HG02588 (cell line): ENCODE data around the gene RAE1.

Source experiments
- ATAC-seq: cut with Tn5 transposase; IDR thresholded peaks from one replicate; pipeline ENCODE4 v1.9.1; 2021; ENCODE audit warnings: mild to moderate bottlenecking, moderate library complexity; ENCODE audit not compliant: unreplicated experiment

The RAE1 gene

DNA sequence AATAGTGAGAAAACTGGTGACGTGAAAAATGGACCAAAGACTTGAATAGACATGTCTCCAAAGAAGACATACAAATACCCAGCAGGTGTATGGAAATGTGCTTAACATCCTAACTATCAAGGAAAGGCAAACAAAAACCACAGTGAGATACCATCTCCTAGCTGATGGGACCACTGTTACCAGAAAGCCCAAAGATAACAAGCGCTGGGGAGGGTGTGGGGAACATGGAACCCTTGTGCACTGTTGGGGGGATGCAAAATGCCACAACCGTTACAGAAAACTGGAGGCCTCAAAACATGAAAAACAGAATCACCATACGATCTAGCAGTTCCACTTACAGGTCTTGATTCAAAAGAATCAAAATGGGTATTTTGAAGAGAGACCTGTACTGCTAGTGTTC lies 20.3 kb downstream of the RAE1 start:
- no peak for ATAC-seq

DNA sequence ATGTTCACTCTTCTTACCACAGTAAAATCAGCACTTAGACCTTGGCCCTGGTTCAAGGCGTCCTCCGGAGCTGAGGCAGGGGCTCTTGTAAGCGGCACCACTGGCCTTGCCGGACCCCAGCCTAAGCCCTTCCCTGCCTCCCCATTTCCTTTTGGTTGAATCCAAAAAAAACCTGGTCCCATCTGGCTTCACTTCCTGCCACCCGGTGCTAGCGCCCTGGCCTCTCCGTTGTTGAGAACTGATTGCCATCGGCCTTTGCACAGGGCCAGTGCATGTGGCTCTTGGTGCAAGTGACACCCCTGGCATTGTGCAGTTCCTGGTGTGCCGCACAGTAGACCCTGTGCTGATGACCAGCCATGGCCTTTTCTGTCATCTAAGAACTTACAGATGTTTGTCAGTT lies 21.1 kb downstream of the RAE1 start:
- ATAC-seq: no peak

DNA sequence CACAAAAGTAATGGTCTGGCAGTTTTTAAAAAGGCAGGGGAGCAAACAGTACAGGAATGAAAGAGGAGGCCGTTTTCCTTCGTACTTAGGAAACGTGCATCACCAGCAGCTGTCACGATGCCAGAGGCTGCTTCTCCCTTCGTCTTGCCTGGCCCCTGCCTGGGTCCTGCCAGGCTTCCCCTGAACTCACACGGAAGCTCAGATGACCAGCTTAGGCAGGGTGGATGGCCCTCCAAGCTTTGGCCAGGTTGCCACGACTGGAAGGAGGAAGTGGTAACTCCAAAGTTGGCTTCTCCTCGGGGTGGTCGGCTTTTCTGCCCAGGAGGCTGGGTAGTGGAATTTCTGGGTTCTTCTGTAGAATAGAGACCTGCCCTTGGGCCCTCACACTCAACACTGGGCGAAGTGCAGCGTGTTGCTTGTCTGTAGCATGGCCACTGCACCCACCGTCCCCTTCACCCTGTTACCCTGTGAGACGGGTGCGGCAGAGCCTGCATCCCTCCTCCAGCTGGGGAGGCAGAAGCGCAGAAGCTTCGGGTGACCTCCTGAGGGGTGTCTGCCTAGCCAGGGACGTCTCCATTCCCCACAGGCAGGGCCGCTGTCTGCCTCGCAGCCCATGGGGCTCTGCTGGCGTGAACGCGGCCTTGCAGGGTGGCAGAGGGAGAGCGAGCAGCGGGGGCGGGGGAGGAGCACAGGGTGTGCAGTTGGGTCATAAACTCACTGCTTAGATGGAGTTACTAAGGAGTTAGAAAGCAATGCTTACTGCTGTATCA lies 21.7 kb downstream of the RAE1 start:
- no peak for ATAC-seq

DNA sequence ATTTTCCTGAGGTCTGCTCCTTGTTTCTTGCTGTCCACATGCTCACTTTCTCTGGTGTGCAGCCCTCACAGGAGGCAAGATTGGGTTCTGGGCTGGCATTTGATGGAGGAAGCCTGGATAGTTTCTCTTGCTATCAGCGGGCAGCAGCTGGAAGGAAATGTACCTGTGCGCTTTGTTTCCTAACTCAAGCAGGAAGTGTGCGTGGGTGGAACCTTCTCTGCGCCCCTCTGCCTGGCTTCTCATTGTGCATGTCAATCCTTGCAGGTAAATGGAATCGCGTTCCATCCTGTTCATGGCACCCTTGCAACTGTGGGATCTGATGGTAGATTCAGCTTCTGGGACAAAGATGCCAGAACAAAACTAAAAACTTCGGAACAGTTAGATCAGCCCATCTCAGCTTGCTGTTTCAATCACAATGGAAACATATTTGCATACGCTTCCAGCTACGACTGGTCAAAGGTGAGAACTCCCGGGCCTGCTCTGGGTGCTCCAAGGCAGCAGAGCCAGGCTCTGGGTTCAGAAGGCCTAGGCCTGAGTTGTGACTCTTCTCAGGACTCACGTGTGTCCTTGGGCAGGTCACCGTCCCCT lies 23.4 kb downstream of the RAE1 start:
- ATAC-seq: no peak

DNA sequence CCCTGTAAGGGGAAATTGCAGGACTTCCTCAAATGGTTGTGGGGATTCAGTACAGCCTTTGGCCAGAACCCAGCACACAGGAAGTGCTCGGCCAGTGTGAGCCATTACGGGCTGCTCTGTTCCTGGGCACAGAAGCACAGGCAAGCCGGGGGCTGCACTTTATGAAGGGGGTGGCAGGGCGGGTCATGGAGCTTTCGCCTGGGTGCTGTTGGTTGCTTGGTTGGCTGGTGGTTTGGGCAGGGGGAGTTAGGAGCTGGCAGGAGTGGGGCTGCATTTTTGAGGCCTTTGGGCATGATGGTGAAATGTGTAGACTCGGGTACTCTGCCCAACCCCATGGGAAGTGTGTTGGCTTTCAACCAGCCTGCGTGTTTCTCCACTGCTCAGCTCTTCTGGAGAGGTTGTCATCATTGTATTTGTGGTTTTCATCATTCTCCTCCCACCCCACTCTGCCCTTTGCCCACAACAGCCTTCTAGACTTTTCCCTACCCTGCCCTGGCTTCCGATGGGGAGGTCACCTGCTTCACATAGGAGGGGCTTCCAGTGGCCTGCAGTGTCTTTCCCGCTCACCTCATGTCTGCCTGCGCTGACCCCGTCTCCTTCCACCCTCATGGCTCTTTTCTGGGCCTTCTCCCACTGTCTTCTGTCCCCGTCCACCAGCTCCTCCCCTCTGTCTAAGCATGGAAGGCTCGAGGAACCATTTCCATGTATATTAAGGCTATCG lies 24.0 kb downstream of the RAE1 start:
- no peak for ATAC-seq

DNA sequence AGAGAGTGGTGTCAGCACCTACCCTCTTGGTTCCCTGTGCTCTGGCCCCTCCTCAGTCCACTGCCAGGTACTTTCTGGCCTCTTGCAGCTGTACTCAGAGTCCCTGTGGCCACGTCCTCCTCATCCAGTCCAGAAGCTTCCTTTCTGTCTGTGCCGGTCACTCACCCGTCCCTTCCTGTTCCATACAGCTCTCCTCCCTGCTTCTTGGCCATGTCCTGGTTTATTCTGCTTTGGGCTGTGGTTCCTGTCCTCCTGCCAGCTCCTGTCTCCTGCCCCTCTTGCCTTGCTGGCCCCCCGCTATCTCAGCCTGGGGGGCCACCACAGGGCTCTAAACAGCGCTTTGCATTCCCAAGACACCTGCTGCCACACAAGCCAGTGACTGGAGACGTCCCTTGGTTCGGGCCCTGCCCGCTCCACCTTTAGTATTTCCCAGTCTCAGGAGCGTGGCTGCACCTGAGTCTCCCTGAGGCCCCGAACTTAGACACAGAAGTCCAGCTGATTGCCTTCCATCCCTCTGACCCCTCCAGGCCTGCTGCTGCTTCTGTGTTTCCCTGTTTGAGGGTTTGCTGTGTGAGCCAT lies 24.7 kb downstream of the RAE1 start:
- no peak for ATAC-seq

DNA sequence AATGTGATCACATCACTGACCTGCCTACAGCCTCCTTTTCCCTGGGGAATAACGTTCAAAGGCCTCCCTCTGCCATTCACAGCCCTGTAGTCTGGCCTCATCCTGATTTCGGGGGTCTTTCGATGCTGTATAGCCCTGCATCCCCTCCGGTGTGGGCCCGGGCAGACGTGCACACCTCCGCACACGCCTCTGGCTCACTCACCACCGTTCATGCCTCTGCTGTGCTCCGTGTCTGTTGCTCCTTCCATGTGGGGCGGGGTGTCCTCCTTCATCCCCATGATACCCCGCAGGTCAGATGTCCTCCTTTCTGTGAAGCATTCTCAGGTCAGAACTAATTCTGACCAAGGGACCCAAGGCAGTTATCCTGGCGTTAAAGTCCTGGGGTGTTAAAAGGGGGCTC lies 26.3 kb downstream of the RAE1 start:
- no peak for ATAC-seq

DNA sequence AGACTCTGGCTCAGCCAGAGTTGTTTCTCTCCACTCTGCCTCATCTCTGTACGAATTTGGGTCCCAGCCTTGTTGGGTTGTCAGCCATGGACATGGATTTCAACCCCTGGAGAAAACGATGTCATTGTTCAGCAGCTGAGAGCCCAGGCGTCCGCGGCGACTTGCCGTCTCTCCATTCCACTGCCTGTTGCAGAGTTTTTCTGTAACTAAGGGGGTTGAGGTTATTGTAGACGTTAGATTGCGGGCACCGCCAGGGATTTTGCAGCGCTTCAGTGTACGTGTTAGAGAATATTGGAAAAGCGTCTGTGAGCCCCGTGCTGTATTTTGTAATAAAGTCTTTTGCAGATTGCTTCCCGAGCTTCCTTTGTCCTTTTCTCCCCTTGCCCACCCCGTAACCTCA lies 27.1 kb downstream of the RAE1 start:
- ATAC-seq: no peak

DNA sequence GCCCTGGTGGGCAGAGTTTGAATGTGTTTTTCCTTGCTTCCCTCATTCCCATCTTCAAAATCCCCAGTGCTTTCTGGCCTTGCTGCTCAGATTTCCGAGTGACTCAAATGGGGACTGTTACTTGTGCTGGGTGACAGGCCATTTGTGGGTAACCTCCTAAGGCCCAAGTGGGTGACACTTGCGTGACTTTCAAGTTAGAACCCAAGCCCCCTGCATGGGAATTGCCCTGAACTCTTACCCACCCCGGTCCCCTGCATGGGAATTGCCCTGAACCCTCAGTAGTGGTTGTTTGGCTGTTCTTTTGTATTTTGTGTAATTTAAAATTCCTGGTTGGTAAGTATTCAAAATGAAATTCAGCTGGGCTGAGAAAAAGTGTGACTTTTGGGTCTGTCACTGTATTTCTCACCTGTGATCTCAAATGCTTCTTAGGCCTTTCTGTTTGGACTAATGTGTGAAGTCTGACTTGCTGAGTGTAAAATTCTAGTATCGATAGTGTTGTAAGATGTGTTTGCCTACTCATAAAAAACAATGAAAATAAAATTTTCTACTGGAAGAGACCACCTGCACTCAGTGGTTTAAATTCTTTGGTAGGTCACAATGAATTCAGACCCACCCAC lies 27.7 kb downstream of the RAE1 start:
- no peak for ATAC-seq

DNA sequence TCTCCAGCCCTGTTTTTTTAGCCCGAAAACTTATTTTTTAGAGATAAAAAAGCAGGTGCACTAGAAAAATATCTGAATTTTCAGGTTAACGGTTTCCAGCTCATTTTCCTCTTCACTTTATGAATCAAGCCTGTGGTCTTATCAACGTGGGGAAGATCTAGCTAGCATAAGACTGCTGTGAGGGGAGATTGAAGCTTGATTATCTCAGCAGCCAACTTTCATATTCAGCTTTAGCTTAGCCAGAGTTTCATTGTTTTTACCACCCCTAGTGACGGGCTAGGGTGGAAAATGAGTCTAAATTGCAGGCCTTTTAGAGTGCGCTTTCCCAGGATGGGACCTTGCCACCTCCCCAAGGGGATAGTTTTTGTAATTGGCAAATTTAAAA lies 28.2 kb downstream of the RAE1 start:
- no peak for ATAC-seq

DNA sequence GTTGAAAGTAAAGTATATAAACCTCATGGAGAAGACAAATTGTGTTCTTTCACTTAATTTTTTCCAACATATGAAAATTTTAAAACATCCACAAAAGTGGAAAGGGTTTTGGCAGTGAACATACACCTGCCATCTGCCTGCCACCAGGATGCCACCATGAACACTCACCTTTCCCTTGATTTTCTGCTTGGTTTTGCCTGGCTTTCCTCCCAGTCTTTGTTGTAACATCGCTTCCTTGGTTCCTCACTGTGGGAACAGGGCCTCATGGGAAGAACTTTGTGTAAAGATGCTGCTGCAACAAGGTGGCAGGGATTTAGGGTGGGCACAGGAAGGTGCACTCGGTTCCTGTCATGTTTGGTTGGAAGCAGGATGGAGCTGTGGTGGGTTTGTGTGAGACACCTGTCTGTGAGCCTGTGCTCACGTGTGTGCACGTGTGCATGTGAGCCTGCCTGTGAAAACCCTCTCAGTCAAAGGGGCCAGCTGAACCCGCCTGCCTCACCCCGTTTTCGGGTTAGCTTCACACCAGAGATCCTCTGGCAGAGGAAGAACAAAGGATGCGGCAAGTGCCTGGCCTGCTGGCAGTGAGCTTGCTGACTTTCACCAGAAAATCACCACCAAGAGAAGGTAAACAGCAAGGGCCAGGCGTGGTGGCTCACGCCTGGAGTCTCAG lies 29.2 kb downstream of the RAE1 start:
- ATAC-seq: no peak

DNA sequence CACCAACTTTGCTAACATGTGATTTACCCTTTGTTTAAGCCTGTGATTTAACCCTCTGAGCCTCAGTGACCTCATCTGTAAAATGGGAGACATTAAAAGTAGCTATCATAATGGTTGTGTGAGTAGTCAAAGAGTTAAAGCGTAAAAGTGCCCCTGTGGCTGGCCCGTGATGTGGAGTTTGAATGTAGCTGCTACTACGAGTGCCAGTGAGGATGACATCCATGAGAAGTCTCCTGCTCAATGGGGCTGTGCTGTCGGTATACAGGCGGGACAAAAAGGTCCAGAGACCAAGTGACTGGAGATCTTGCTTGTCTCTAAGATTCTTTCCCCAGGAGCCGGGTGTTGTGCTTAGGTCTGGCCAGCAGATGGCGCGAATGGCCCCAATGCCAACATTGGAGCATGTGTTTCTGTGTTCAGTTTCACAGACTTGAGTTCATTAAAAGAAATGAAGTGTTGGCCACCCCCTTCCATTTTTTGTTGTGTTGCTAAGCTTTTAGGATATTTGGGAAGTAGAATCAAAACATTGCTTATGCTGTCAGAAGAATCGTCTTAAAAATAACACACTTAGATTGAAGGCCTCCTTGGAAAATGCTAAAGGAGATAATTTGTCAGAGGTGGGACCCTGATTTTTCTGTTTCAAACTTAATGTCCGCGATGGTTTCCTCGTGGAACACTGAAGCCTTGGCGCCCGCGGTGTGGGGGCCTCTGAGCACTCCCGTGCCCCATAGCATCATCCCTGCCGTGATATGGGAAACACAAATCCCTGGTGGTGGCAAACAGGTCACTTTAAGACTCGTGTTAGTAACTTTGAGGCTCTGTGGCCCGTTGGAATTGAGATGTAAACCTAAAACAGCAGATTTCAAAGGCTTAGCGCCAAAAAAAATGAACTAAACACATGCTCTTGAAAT lies 30.8 kb downstream of the RAE1 start:
- ATAC-seq: no peak

DNA sequence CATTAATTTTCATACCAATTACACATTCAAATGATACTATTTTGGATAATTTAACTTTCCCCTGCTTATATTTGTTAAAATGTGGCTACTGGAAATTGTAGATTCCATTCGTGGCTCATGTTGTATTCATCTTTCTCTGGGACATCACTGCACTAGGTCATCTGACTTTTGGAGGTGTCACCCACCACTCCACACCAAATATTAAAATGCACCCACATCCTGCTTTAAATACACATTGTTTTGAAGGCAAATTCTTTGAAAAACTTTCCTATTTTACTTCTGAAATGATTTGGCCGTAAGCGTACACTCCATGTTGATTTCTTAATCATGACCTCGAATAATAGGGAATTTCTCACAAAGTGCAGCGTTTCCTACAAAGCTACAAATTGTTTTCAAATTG lies 31.5 kb downstream of the RAE1 start:
- no peak for ATAC-seq

DNA sequence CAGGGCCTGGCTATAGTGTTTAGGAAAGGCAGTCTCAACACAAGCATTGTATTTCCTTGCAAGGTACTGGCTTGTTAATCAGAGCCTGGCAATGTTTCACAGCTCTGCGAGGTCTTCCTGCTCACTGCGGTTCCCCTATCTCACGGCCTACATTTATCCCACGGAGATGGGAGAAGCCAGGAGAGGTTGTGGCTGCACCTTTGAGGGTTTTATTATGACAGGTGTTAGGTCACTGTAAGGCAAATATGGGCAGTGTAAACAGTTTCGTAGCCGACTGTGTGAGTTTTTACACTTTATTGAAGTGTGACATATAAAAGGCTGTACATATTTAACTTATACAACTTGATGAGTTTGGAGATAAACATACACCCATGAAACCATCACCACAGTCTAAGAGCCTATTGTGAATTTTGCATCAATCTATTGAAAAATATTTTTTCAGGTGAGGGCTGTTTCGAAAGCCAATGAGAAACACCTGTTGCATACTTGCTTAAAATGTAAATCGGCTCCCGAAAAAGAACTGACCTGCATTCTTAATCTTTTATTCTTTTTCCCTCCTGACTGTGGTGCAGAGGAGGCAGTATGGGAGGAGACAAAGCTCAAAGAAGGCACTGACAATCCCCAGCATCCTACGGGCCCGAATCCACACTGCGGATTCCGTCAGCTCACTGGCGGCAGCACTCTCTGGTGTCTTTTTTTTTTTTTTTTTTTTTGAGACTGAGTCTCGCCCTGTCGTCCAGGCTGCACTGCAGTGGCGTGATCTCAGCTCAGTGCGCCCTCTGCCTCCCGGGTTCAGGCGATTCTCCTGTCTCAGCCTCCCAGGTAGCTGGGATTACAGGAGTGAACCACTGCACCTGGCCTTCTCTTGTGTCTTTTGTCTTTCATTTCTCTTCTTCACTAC lies 32.6 kb downstream of the RAE1 start:
- ATAC-seq: no peak

DNA sequence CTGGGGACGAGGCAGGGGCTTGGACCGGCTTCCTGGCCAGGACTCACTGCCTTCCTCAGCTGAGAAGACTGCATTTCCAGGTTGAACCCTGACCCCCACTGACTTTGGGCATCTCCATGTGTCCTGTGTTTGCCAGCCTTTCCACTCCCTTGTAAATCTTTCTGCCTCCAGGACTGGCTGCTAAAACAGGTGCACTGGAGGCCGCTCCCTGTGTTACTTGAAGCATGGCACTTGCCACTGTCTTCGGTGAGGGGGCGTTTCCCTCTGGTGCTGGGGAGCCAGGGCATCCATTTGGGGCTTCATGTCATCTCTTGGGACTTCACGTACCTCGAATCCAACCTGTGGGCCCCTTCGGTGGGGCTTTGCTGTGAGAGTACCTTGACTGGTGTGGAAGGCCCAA lies 33.4 kb downstream of the RAE1 start:
- no peak for ATAC-seq

DNA sequence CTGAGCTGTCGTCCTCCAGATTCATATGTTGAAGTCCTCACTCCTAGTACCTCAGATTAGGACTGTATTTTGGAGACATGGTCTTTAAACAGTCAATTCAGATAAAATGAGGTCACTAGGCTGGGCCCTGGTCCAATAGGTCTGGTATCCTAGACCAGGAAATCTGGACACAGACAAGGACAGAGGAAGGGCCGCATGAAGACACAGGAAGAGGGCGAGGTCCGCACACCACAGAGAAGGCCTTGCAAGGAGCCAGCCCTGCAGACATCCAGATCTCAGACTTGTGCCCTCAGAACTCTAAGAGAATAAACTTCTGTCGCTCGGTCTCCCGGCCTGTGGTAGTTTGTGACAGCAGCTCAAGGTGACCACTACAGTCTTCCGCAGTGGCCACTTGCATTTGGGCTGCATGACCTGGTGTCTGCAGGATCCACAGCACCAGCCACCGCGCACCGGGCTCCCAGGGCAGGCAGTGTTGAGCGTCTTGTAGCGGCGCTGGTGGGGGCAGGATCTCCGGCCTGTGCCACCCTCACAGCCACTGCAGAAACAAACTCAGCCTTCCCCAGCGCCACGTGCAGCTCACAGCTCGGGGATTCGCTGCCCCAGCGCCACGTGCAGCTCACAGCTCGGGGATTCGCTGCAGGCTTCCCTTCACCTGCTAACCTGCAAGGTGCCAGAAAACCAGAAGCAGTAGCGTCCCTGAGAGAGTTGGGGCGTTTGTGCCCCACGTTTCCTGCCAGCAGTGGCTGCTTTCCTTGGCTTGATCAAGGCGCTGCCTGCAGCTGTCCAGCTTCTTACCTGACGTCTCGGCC lies 34.1 kb downstream of the RAE1 start:
- ATAC-seq: no peak

DNA sequence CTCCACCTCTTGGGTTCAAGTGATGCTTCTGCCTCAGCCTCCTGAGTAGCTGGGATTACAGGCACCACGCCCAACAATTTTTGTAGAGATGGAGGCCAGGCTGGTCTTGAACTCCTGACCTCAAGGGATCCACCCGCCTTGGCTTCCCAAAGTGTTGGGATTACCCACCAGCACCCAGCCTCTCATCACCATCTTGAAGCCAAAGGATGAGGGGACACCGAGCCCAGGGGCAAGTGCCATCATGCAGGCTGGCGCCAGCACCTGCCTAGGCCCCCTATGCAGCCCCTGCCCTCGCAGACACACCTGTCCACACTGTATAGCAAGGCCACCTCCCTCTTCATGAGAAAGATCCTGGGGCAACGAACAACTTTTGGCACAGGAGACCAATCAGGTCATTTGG lies 34.9 kb downstream of the RAE1 start:
- no peak for ATAC-seq

DNA sequence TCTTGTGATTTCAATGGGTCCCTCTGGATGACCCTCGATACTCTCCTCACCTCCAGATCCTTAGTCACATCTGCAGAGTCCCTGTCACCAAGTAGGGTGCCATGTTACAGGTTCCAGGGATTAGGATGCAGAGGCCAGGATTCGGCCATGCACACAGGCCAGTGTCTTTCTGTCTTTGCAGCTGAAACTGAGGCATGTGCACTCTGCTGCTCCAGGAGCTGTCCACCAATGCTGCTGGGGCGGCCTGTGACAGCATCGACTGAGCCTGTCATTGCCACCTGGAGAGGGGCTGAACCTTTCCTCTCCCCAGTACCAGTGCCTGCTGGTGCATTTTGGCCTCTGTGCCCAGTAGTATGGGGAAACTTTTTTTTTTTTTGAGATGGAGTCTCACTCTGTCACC lies 35.7 kb downstream of the RAE1 start:
- no peak for ATAC-seq
